NCI-H1694 (cell line): ENCODE results near the gene TRAPPC2L.
"Not testable (repeated sequence)": the region's sequence is repeated elsewhere in the genome, so short reads cannot be mapped to it uniquely, and the experiment has no call there.

Experiments
- DNase-seq: peaks from one replicate; lab custom pipeline; 2025; lab: John Stamatoyannopoulos, UW

The TRAPPC2L gene

GRCh38 chr16:88893127-88893968, 36.4 kb downstream of the TRAPPC2L start:
- no peak for DNase-seq

- not testable (repeated sequence) for DNase-seq
Measured at GRCh38 chr16:88894266-88894665, 37.3 kb downstream of the TRAPPC2L start.

GRCh38 chr16:88894681-88895300, 37.9 kb downstream of the TRAPPC2L start:
- no peak for DNase-seq

GRCh38 chr16:88895335-88895734, 38.4 kb downstream of the TRAPPC2L start:
- DNase-seq, result no peak

GRCh38 chr16:88896238-88897070, 39.5 kb downstream of the TRAPPC2L start:
- no peak for DNase-seq

- DNase-seq, result no peak
Measured at GRCh38 chr16:88897696-88898425, 40.9 kb downstream of the TRAPPC2L start.

- no peak for DNase-seq
Measured at GRCh38 chr16:88899901-88900661, 43.2 kb downstream of the TRAPPC2L start.

- no peak for DNase-seq
Measured at GRCh38 chr16:88900662-88901052, 43.7 kb downstream of the TRAPPC2L start.

- DNase-seq, result no peak
Measured at GRCh38 chr16:88901718-88902337, 44.9 kb downstream of the TRAPPC2L start.

- DNase-seq, result no peak
Measured at GRCh38 chr16:88902744-88903143, 45.8 kb downstream of the TRAPPC2L start.

GRCh38 chr16:88903267-88903666, 46.3 kb downstream of the TRAPPC2L start:
- DNase-seq, result no peak

- no peak for DNase-seq
Measured at GRCh38 chr16:88904676-88905365, 47.9 kb downstream of the TRAPPC2L start.

- no peak for DNase-seq
Measured at GRCh38 chr16:88905563-88905962, 48.6 kb downstream of the TRAPPC2L start.

GRCh38 chr16:88906020-88906419, 49.1 kb downstream of the TRAPPC2L start:
- DNase-seq, result no peak

GRCh38 chr16:88906535-88907105, 49.7 kb downstream of the TRAPPC2L start:
- no peak for DNase-seq

GRCh38 chr16:88907768-88908167, 50.8 kb downstream of the TRAPPC2L start:
- DNase-seq, result no peak

- DNase-seq, result no peak
Measured at GRCh38 chr16:88908307-88908706, 51.4 kb downstream of the TRAPPC2L start.

GRCh38 chr16:88909431-88910210, 52.7 kb downstream of the TRAPPC2L start:
- DNase-seq, result no peak
